Chondrocyte (in vitro differentiated cells): Measurements from ENCODE around the gene TADA2A. TPM values are rescaled to one million over a fixed set of nuclear protein-coding genes. Genes with fewer than 3 reads are reported as not detected.
"Not testable (repeated sequence)": the region's sequence is repeated elsewhere in the genome, so short reads cannot be mapped to it uniquely, and the experiment has no call there.

Experiments
- DNase-seq: peaks from one replicate; pipeline ENCODE4 v3.0.0; 2021; ENCODE audit warnings: mixed read lengths, low spot score
- H3K27ac Mint-ChIP-seq: one replicate; pipeline ENCODE4 v1.8.0; 2021; ENCODE audit warnings: mild to moderate bottlenecking, moderate library complexity, mixed read lengths; ENCODE audit not compliant: unreplicated experiment
- H3K27me3 Mint-ChIP-seq: 2 replicates; pipeline ENCODE4 v1.8.0; 2021; ENCODE audit warnings: low read depth, mixed read lengths
- H3K36me3 Mint-ChIP-seq: 2 replicates; pipeline ENCODE4 v1.8.0; 2021; ENCODE audit warnings: low read depth, mixed read lengths
- H3K4me1 Mint-ChIP-seq: 2 replicates; pipeline ENCODE4 v1.8.0; 2021; ENCODE audit warnings: low read depth, mild to moderate bottlenecking, mixed read lengths
- H3K4me3 Mint-ChIP-seq: one replicate; pipeline ENCODE4 v1.8.0; 2021; ENCODE audit warnings: mild to moderate bottlenecking, moderate library complexity, mixed read lengths; ENCODE audit not compliant: unreplicated experiment
- H3K9me3 Mint-ChIP-seq: 2 replicates; pipeline ENCODE4 v1.8.0; 2021; ENCODE audit warnings: low read depth, mixed read lengths
- total RNA-seq: library from RNA; stranded (reverse); gene quantifications from 3 replicates; pipeline ENCODE4 v1.2.1, GENCODE V29; 2021
- TF ChIP-seq, protein P1 (sequence below): fragments of 200-600 bp; sonication (generic); IDR thresholded peaks from 2 replicates; pipeline ENCODE4 v1.5.0; 2021; ENCODE audit warnings: antibody characterized with exemption, mild to moderate bottlenecking, moderate library complexity

TADA2A gene
- total RNA-seq, 1 donor from 2014 or later = 15.1 TPM

- Mint-ChIP-seq H3K27me3 (no peaks in the 10 kb centered on the region), H3K4me1 (peaks cover 17% of the 10 kb centered on the region), H3K36me3 (no peaks in the 10 kb centered on the region), H3K27ac (no peak overlapping the region), H3K4me3 (no peak overlapping the region), H3K9me3 (no peaks in the 10 kb centered on the region)
- TF ChIP-seq, protein P1, sequence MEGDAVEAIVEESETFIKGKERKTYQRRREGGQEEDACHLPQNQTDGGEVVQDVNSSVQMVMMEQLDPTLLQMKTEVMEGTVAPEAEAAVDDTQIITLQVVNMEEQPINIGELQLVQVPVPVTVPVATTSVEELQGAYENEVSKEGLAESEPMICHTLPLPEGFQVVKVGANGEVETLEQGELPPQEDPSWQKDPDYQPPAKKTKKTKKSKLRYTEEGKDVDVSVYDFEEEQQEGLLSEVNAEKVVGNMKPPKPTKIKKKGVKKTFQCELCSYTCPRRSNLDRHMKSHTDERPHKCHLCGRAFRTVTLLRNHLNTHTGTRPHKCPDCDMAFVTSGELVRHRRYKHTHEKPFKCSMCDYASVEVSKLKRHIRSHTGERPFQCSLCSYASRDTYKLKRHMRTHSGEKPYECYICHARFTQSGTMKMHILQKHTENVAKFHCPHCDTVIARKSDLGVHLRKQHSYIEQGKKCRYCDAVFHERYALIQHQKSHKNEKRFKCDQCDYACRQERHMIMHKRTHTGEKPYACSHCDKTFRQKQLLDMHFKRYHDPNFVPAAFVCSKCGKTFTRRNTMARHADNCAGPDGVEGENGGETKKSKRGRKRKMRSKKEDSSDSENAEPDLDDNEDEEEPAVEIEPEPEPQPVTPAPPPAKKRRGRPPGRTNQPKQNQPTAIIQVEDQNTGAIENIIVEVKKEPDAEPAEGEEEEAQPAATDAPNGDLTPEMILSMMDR = no peak
- DNase-seq = no peak
Measured at GRCh38 chr17:37399265-37399803, 7.4 kb upstream of the TADA2A start.

DNA sequence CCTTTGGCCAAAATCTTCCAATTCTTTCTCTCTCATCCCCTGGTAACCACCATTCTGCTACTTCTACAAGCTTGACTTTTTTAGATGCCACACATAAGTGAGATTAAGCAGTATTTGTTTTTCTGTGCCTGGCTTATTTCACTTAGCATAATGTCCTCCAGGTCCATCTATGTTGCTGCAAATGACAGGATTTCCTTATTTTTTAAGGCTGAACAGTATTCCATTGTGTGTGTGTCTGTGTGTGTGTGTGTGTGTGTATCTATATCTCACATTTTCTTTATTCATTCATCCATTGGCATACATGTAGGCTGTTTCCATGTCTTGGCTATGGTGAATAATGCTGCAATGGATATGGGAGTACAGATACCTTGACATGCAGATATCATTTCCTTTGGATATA, 6.2 kb upstream of the TADA2A start:
- peaks cover 2% of the 10 kb centered on the region for H3K36me3 Mint-ChIP-seq
- H3K27me3 Mint-ChIP-seq = no peaks in the 10 kb centered on the region
- peak overlapping the region; percentile 8 for H3K27ac Mint-ChIP-seq
- H3K4me1 Mint-ChIP-seq = peaks cover 27% of the 10 kb centered on the region
- DNase-seq = no peak
- TF ChIP-seq, protein P1 = no peak
- no peaks in the 10 kb centered on the region for H3K9me3 Mint-ChIP-seq
- H3K4me3 Mint-ChIP-seq = no peak overlapping the region

DNA sequence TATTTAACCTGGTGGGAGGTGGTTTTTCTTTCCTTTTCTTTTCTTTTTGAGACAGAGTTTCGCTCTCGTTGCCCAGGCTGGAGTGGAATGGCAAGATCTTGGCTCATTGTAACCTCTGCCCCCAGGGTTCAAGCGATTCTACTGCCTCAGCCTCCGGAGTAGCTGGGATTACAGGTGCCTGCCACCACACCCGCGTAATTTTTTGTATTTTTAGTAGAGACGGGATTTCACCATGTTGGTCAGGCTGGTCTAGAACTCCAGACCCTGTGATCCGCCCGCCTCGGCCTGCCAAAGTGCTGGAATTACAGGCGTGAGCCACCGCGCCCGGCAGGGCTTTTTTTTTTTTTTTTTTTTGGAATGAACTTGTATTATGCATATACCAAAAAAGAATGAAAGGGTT, 1.2 kb upstream of the TADA2A start:
- H3K36me3 Mint-ChIP-seq, H3K27me3 Mint-ChIP-seq, DNase-seq, H3K9me3 Mint-ChIP-seq: not testable (repeated sequence)
- Mint-ChIP-seq H3K4me1 (peaks cover 43% of the 10 kb centered on the region), H3K4me3 (peak overlapping the region; percentile 99), H3K27ac (peak overlapping the region; percentile 86)

- H3K4me3 Mint-ChIP-seq = peak overlapping the region; percentile 99
- H3K27ac Mint-ChIP-seq = peak overlapping the region; percentile 86
- no peaks in the 10 kb centered on the region for H3K27me3 Mint-ChIP-seq
- TF ChIP-seq, protein P1 = no peak
- no peak for DNase-seq
- no peaks in the 10 kb centered on the region for H3K9me3 Mint-ChIP-seq
- peaks cover 43% of the 10 kb centered on the region for H3K4me1 Mint-ChIP-seq
- peaks cover 4% of the 10 kb centered on the region for H3K36me3 Mint-ChIP-seq
Measured at GRCh38 chr17:37405955-37406634, 591 bp upstream of the TADA2A start.

- H3K36me3 Mint-ChIP-seq, DNase-seq, H3K27me3 Mint-ChIP-seq, H3K9me3 Mint-ChIP-seq: not testable (repeated sequence)
- peak overlapping the region; percentile 15 for H3K27ac Mint-ChIP-seq
- peaks cover 40% of the 10 kb centered on the region for H3K4me1 Mint-ChIP-seq
- H3K4me3 Mint-ChIP-seq = peak overlapping the region; percentile 89
Measured at GRCh38 chr17:37408145-37408479, 1.4 kb downstream of the TADA2A start.

- H3K27ac Mint-ChIP-seq = no peak overlapping the region
- peaks cover 25% of the 10 kb centered on the region for H3K4me1 Mint-ChIP-seq
- no peak for DNase-seq
- no peaks in the 10 kb centered on the region for H3K27me3 Mint-ChIP-seq
- no peaks in the 10 kb centered on the region for H3K9me3 Mint-ChIP-seq
- H3K36me3 Mint-ChIP-seq = peaks cover 15% of the 10 kb centered on the region
- TF ChIP-seq, protein P1 = no peak
- no peak overlapping the region for H3K4me3 Mint-ChIP-seq
Measured at GRCh38 chr17:37410357-37410756, 3.7 kb downstream of the TADA2A start.
